Sigmoid colon (tissue), 4 donors: ENCODE results near the gene DDIT4.

ENCODE experiments used
- CTCF ChIP-seq, 4 experiments: fragments of 450-650 bp in 3 of 4; fragments of 200-600 bp in 1 of 4; IDR thresholded peaks; one replicate each; pipeline ENCODE4 v1.5.1; 2016 to 2019; ENCODE audit warnings: antibody characterized with exemption in 4 of 4, mild to moderate bottlenecking in 3 of 4, moderate library complexity in 2 of 4
- EP300 ChIP-seq, 4 donors: sonication (generic); formaldehyde crosslinking; IDR thresholded peaks; one replicate each; pipeline ENCODE4 v1.6.1; 2017; ENCODE audit warnings: antibody characterized with exemption in 4 of 4

DNA sequence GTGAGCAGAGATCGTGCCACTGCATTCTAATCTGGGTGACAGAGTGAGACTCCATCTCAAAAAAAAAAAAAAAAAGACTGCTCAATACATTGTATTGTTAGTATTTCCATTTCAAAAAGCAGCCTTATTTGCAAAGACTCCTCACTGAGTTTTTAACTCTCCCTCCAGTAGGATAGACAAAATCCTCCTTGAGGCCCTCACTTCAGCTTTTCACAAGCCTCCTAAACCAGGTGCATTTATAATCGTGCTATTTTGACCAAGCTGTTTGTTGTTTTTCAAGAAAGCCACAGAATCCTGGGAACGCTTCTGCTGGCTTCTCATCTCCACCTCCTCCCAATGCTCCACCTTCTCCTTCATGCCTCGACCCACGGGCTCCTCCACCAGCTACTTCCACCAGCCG, 6.3 kb upstream of the DDIT4 start:
- no peak for TF ChIP-seq CTCF (IDR thresholded peaks at IDR 0.05)
- no peak for TF ChIP-seq EP300 (IDR thresholded peaks at IDR 0.05)
